ENCODE measurements around the gene MLANA. TPM values are rescaled to one million over a fixed set of nuclear protein-coding genes. Genes with fewer than 3 reads are reported as not detected.
"Not testable (repeated sequence)": the region's sequence is repeated elsewhere in the genome, so short reads cannot be mapped to it uniquely, and the experiment has no call there.

Gene MLANA
- total RNA-seq, 1 donor from 2014 or later, result not detected

- H3K36me3 ChIP-seq, result no peaks in the 10 kb centered on the region
- H3K27me3 ChIP-seq (ENCODE audit: low read depth), result no peaks in the 10 kb centered on the region
- no peak overlapping the region for H3K27ac ChIP-seq (replicated peaks)
- intact Hi-C loops (cut with micrococcal nuclease), result no loop called here
- no peak for TF ChIP-seq CTCF (IDR thresholded peaks at IDR 0.05; ENCODE audit: borderline replicate concordance)
- H3K4me3 ChIP-seq, result no peak overlapping the region
- H3K9me3 ChIP-seq (replicated peaks), result no peaks in the 10 kb centered on the region
- peaks cover 6% of the 10 kb centered on the region for H3K4me1 ChIP-seq
- no peak for DNase-seq
Observed at GRCh38 chr9:5873439-5873838, 17.2 kb upstream of the MLANA start.

- no peak overlapping the region for H3K27ac ChIP-seq (replicated peaks)
- H3K4me3 ChIP-seq, result no peak overlapping the region
- intact Hi-C loops (cut with micrococcal nuclease), result no loop called here
Observed at GRCh38 chr9:5874048-5874447, 16.6 kb upstream of the MLANA start.

GRCh38 chr9:5876026-5876425 is 14.7 kb upstream of the MLANA start:
- Histone ChIP-seq H3K36me3 (no peaks in the 10 kb centered on the region), H3K27ac (replicated peaks) (no peak overlapping the region), H3K27me3 (ENCODE audit: low read depth) (no peaks in the 10 kb centered on the region), H3K4me1 (no peaks in the 10 kb centered on the region), H3K9me3 (replicated peaks) (no peaks in the 10 kb centered on the region), H3K4me3 (no peak overlapping the region)
- intact Hi-C loops (cut with micrococcal nuclease), result no loop called here
- DNase-seq, result no peak
- no peak for TF ChIP-seq CTCF (IDR thresholded peaks at IDR 0.05; ENCODE audit: borderline replicate concordance)

More at GRCh38 chr9:5874048-5874447, 16.6 kb upstream of the MLANA start:
- no peaks in the 10 kb centered on the region for H3K9me3 ChIP-seq (replicated peaks)
- DNase-seq, result no peak
- no peaks in the 10 kb centered on the region for H3K36me3 ChIP-seq
- H3K4me1 ChIP-seq, result peaks cover 6% of the 10 kb centered on the region
- no peaks in the 10 kb centered on the region for H3K27me3 ChIP-seq (ENCODE audit: low read depth)
- no peak for TF ChIP-seq CTCF (IDR thresholded peaks at IDR 0.05; ENCODE audit: borderline replicate concordance)

- intact Hi-C loops (cut with micrococcal nuclease), result no loop called here
Observed at GRCh38 chr9:5876711-5877110, 14.0 kb upstream of the MLANA start.

GRCh38 chr9:5879419-5880181 is 11.1 kb upstream of the MLANA start:
- no peak for DNase-seq
- Histone ChIP-seq H3K27ac (replicated peaks) (no peak overlapping the region), H3K27me3 (ENCODE audit: low read depth) (no peaks in the 10 kb centered on the region), H3K36me3 (no peaks in the 10 kb centered on the region), H3K9me3 (replicated peaks) (no peaks in the 10 kb centered on the region), H3K4me3 (no peak overlapping the region), H3K4me1 (no peaks in the 10 kb centered on the region)
- intact Hi-C loops (cut with micrococcal nuclease), result loop anchor here (10.0 kb wide), 1 partner anchor 425 kb away; no protein-coding TSS in a partner anchor
- no peak for TF ChIP-seq CTCF (IDR thresholded peaks at IDR 0.05; ENCODE audit: borderline replicate concordance)

More at GRCh38 chr9:5876711-5877110, 14.0 kb upstream of the MLANA start:
- Histone ChIP-seq H3K27me3 (ENCODE audit: low read depth) (no peaks in the 10 kb centered on the region), H3K4me3 (no peak overlapping the region), H3K36me3 (no peaks in the 10 kb centered on the region), H3K27ac (replicated peaks) (no peak overlapping the region), H3K4me1 (no peaks in the 10 kb centered on the region), H3K9me3 (replicated peaks) (no peaks in the 10 kb centered on the region)
- no peak for TF ChIP-seq CTCF (IDR thresholded peaks at IDR 0.05; ENCODE audit: borderline replicate concordance)
- no peak for DNase-seq

- not testable (repeated sequence) for H3K27ac ChIP-seq (replicated peaks); H3K9me3 ChIP-seq (replicated peaks); DNase-seq; H3K4me1 ChIP-seq; H3K4me3 ChIP-seq; H3K36me3 ChIP-seq; H3K27me3 ChIP-seq (ENCODE audit: low read depth)
- intact Hi-C loops (cut with micrococcal nuclease), result loop anchor here (10.0 kb wide), 1 partner anchor 422 kb away; no protein-coding TSS in a partner anchor
Observed at GRCh38 chr9:5882244-5883012, 8.3 kb upstream of the MLANA start.
